Measurements from ENCODE around the gene DESI1.
"Not testable (repeated sequence)": the region's sequence is repeated elsewhere in the genome, so short reads cannot be mapped to it uniquely, and the experiment has no call there.

DESI1 gene

GRCh38 chr22:41560095-41560471 lies 60.8 kb downstream of the DESI1 start:
- H3K27me3 ChIP-seq (ENCODE audit: control insufficient read depth, insufficient read depth, low read length) = no peaks in the 10 kb centered on the region
- H3K4me2 ChIP-seq (ENCODE audit: low read length) = no peak overlapping the region
- H3K4me1 ChIP-seq = no peaks in the 10 kb centered on the region
- no peaks in the 10 kb centered on the region for H3K36me3 ChIP-seq (ENCODE audit: control insufficient read depth, insufficient read depth, low read length)
- H3K27ac ChIP-seq = no peak overlapping the region
- H3K9me3 ChIP-seq (ENCODE audit: control insufficient read depth, low read length) = no peaks in the 10 kb centered on the region
- no peak overlapping the region for H3K4me3 ChIP-seq (ENCODE audit: low read depth, low read length)
- no peaks in the 10 kb centered on the region for H3K79me2 ChIP-seq
- TF ChIP-seq, protein P1, sequence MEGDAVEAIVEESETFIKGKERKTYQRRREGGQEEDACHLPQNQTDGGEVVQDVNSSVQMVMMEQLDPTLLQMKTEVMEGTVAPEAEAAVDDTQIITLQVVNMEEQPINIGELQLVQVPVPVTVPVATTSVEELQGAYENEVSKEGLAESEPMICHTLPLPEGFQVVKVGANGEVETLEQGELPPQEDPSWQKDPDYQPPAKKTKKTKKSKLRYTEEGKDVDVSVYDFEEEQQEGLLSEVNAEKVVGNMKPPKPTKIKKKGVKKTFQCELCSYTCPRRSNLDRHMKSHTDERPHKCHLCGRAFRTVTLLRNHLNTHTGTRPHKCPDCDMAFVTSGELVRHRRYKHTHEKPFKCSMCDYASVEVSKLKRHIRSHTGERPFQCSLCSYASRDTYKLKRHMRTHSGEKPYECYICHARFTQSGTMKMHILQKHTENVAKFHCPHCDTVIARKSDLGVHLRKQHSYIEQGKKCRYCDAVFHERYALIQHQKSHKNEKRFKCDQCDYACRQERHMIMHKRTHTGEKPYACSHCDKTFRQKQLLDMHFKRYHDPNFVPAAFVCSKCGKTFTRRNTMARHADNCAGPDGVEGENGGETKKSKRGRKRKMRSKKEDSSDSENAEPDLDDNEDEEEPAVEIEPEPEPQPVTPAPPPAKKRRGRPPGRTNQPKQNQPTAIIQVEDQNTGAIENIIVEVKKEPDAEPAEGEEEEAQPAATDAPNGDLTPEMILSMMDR (IDR thresholded peaks at IDR 0.05) = no peak
- no peak overlapping the region for H3K9ac ChIP-seq
- no peak overlapping the region for H2AFZ ChIP-seq

DNA sequence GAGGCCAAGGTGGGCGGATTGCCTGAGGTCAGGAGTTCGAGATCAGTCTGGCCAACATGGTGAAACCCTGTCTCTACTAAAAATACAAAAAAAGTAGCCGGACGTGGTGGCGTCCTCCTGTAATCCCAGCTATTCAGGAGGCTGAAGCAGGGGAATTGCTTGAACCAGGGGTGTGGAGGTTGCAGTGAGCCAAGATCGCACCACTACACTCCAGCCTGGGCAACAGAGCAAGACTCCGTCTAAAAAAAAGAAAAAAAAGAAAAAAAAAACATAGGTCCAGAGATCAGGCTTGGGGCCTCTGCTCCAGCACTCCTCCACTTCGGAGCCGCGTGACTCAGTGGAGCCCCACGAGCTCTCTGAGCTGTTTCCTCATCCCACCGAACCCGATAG lies 62.6 kb downstream of the DESI1 start:
- H2AFZ ChIP-seq; H3K36me3 ChIP-seq (ENCODE audit: control insufficient read depth, insufficient read depth, low read length); H3K9me3 ChIP-seq (ENCODE audit: control insufficient read depth, low read length); H3K79me2 ChIP-seq; H3K4me1 ChIP-seq; H3K4me3 ChIP-seq (ENCODE audit: low read depth, low read length); H3K27ac ChIP-seq; H3K4me2 ChIP-seq (ENCODE audit: low read length); H3K27me3 ChIP-seq (ENCODE audit: control insufficient read depth, insufficient read depth, low read length); H3K9ac ChIP-seq: not testable (repeated sequence)

DNA sequence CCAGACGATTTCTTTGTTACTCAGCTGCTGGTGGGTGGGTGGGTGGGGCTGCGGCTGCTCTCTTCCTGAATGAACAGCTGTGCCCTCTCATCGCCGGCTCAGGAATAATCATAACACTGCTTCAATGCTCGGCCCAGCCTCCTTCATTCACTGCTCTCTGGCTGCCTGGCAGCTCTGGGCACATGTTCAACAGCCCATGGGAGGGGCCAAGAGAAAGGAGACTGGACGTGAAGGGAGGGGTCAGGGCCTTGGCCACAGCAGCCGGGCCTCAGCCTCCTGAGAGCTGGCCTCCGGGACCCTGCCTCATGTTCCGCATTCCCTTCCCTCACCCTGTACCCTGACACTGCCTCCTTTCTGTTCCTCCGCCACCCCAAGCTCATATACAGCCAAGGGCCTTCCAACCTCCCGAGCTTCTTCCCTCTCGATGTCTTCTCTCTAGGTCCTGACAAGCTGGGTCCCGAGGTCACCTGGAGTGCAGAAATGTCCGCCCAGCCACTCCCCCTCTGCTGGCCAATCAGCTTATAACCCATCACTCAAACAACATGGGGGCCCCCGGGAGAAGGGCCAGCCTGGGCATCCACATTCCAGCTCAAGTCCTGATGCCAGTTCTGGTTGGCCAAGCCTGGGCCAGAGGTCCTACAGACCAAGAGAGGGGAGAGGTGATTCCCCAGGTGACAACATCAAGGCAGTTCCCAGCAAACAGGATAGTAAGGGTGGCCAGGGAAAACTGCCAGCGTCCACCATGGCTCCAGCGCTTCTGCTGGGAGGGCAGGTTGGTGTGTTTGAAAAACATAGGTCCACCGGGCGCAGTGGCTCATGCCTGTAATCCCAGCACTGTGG lies 63.2 kb downstream of the DESI1 start:
- no peaks in the 10 kb centered on the region for H3K79me2 ChIP-seq
- no peaks in the 10 kb centered on the region for H3K4me1 ChIP-seq
- H3K27ac ChIP-seq = no peak overlapping the region
- no peak overlapping the region for H3K4me2 ChIP-seq (ENCODE audit: low read length)
- no peak overlapping the region for H3K9ac ChIP-seq
- no peak overlapping the region for H3K4me3 ChIP-seq (ENCODE audit: low read depth, low read length)
- H2AFZ ChIP-seq = no peak overlapping the region
- TF ChIP-seq, protein P1 (IDR thresholded peaks at IDR 0.05) = no peak
- H3K9me3 ChIP-seq (ENCODE audit: control insufficient read depth, low read length) = no peaks in the 10 kb centered on the region
- H3K36me3 ChIP-seq (ENCODE audit: control insufficient read depth, insufficient read depth, low read length) = no peaks in the 10 kb centered on the region
- H3K27me3 ChIP-seq (ENCODE audit: control insufficient read depth, insufficient read depth, low read length) = no peaks in the 10 kb centered on the region

DNA sequence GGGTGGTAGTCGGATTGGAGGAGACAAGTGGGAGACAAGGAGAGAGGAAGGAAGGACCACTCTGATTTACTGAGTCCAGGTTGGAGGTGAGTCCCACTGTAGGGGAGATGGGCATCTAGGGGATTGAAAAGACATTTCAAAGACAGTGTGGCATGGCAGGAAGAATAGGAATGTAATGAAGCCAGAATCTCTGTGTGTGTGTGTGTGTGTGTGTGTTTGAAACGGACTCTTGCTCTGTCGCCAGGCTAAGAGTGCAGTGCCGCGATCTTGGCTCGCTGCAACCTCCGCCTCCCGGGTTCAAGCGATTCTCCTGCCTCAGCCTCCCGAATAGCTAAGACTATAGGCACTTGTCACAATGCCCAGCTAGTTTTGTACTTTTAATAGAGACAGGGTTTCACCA lies 64.3 kb downstream of the DESI1 start:
- no peak overlapping the region for H3K4me3 ChIP-seq (ENCODE audit: low read depth, low read length)
- no peaks in the 10 kb centered on the region for H3K27me3 ChIP-seq (ENCODE audit: control insufficient read depth, insufficient read depth, low read length)
- H3K9ac ChIP-seq = no peak overlapping the region
- H2AFZ ChIP-seq = no peak overlapping the region
- TF ChIP-seq, protein P1 (IDR thresholded peaks at IDR 0.05) = no peak
- H3K4me2 ChIP-seq (ENCODE audit: low read length) = no peak overlapping the region
- no peaks in the 10 kb centered on the region for H3K9me3 ChIP-seq (ENCODE audit: control insufficient read depth, low read length)
- H3K27ac ChIP-seq = no peak overlapping the region
- no peaks in the 10 kb centered on the region for H3K36me3 ChIP-seq (ENCODE audit: control insufficient read depth, insufficient read depth, low read length)
- H3K79me2 ChIP-seq = no peaks in the 10 kb centered on the region
- H3K4me1 ChIP-seq = no peaks in the 10 kb centered on the region

DNA sequence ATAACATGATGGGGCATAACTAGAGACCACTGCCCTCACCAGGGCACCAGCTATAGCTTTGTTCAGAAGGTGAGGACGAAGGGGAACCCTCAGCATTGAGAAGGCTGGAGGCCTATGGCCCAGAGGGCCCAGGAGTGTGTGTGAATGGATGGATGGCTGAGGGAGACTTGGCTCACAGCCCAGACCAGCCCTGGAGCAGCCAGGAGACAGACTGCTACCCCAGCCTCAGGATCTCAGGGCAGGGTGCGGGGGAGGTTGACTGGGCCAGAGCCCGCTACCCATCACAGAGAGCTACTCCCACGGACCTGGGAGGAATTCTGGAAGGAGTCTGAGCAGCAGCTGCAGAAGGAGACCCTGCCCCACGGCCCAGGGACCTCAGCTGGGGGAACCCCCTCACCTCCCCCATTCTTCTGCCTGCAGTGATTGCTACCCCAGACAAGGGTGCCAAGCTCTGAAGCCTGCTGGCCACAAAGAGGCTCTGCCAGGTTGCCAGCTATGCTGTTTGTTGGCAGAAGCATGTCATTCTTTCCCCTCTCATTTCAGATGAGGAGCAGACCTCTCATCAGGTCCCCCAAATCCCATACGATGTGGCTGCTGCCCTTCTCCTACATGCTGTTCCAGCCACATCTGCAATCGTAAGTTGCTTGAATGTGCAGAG lies 65.4 kb downstream of the DESI1 start:
- H3K4me1 ChIP-seq = no peaks in the 10 kb centered on the region
- no peak overlapping the region for H3K9ac ChIP-seq
- no peaks in the 10 kb centered on the region for H3K36me3 ChIP-seq (ENCODE audit: control insufficient read depth, insufficient read depth, low read length)
- TF ChIP-seq, protein P1 (IDR thresholded peaks at IDR 0.05) = no peak
- no peak overlapping the region for H3K4me3 ChIP-seq (ENCODE audit: low read depth, low read length)
- no peaks in the 10 kb centered on the region for H3K79me2 ChIP-seq
- H3K27me3 ChIP-seq (ENCODE audit: control insufficient read depth, insufficient read depth, low read length) = no peaks in the 10 kb centered on the region
- no peak overlapping the region for H2AFZ ChIP-seq
- no peak overlapping the region for H3K4me2 ChIP-seq (ENCODE audit: low read length)
- no peaks in the 10 kb centered on the region for H3K9me3 ChIP-seq (ENCODE audit: control insufficient read depth, low read length)
- H3K27ac ChIP-seq = no peak overlapping the region

Measured in parathyroid adenoma (tissue), 2 donors.